OCI-LY3 (cell line): ENCODE data around the gene HSPA12B.

Experiments
- H2AFZ ChIP-seq: fragments of 200-600, 300-600 bp; shearing (Covaris generic); 2 replicates; pipeline ENCODE4 v1.6.0; 2014; ENCODE audit warnings: antibody characterized with exemption, low read depth, low read length
- H3K27ac ChIP-seq: fragments of 200-600, 300-600 bp; sonication (generic); 2 replicates; pipeline ENCODE4 v1.5.1; 2014; ENCODE audit warnings: mild to moderate bottlenecking, low read length, moderate library complexity, mixed read lengths
- H3K27me3 ChIP-seq: fragments of 200-600, 300-600 bp; sonication (generic); 2 replicates; pipeline ENCODE4 v1.6.1; 2014; ENCODE audit warnings: low read depth, low read length, mixed read lengths
- H3K36me3 ChIP-seq: fragments of 200-600, 300-600 bp; sonication (generic); replicated peaks from 2 replicates; pipeline ENCODE3; 2014; ENCODE audit warnings: low read depth, low read length, mixed read lengths
- H3K4me1 ChIP-seq: fragments of 300-600, 200-600 bp; sonication (generic); 2 replicates; pipeline ENCODE4 v1.6.1; 2014; ENCODE audit warnings: low read length, mixed read lengths
- H3K4me2 ChIP-seq: fragments of 200-600, 300-600 bp; sonication (generic); 2 replicates; pipeline ENCODE4 v1.6.1; 2014; ENCODE audit warnings: low read length, mixed read lengths
- H3K4me3 ChIP-seq: fragments of 300-600, 200-600 bp; sonication (generic); 2 replicates; pipeline ENCODE4 v1.5.1; 2014; ENCODE audit warnings: antibody characterized with exemption, mild to moderate bottlenecking, low read length, moderate library complexity
- H3K79me2 ChIP-seq: fragments of 300-600, 200-600 bp; shearing (Covaris generic); 2 replicates; pipeline ENCODE4 v1.6.1; 2014; ENCODE audit warnings: mild to moderate bottlenecking, low read length, mixed read lengths
- H3K9ac ChIP-seq: fragments of 300-600, 200-600 bp; shearing (Covaris generic); 2 replicates; pipeline ENCODE4 v1.6.0; 2014; ENCODE audit warnings: mild to moderate bottlenecking, low read length, moderate library complexity
- H3K9me3 ChIP-seq: fragments of 200-600, 300-600 bp; shearing (Covaris generic); 2 replicates; pipeline ENCODE4 v1.6.1; 2014; ENCODE audit warnings: low read length, mixed read lengths; ENCODE audit not compliant: insufficient read depth
- H4K20me1 ChIP-seq: fragments of 200-600, 300-600 bp; sonication (generic); 2 replicates; pipeline ENCODE4 v1.6.1; 2016; ENCODE audit warnings: low read length, mixed read lengths; ENCODE audit not compliant: insufficient read depth
- EZH2phosphoT487 ChIP-seq: fragments of 200-600 bp; shearing (Covaris generic); IDR thresholded peaks from 2 replicates; pipeline ENCODE4 v1.6.1; 2018; ENCODE audit warnings: antibody characterized with exemption, mixed run types, low read depth
- TF ChIP-seq, protein P1 (sequence below): fragments of 200-600, 300-600 bp; sonication (generic); IDR thresholded peaks from 2 replicates; pipeline ENCODE4 v1.5.1; 2014; ENCODE audit warnings: antibody characterized with exemption, low read length, low read depth

HSPA12B gene

GRCh38 chr20:3800878-3801260 lies 68.4 kb downstream of the HSPA12B start:
- Histone ChIP-seq H3K36me3 (peaks cover 51% of the 10 kb centered on the region), H3K27me3 (no peaks in the 10 kb centered on the region), H4K20me1 (no peaks in the 10 kb centered on the region), H3K9ac (no peak overlapping the region), H3K79me2 (peaks cover 8% of the 10 kb centered on the region), H2AFZ (no peak overlapping the region), H3K4me3 (no peak overlapping the region), H3K4me2 (no peak overlapping the region), H3K4me1 (peaks cover 27% of the 10 kb centered on the region), H3K27ac (no peak overlapping the region), H3K9me3 (no peaks in the 10 kb centered on the region)
- TF ChIP-seq, protein P1, sequence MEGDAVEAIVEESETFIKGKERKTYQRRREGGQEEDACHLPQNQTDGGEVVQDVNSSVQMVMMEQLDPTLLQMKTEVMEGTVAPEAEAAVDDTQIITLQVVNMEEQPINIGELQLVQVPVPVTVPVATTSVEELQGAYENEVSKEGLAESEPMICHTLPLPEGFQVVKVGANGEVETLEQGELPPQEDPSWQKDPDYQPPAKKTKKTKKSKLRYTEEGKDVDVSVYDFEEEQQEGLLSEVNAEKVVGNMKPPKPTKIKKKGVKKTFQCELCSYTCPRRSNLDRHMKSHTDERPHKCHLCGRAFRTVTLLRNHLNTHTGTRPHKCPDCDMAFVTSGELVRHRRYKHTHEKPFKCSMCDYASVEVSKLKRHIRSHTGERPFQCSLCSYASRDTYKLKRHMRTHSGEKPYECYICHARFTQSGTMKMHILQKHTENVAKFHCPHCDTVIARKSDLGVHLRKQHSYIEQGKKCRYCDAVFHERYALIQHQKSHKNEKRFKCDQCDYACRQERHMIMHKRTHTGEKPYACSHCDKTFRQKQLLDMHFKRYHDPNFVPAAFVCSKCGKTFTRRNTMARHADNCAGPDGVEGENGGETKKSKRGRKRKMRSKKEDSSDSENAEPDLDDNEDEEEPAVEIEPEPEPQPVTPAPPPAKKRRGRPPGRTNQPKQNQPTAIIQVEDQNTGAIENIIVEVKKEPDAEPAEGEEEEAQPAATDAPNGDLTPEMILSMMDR: no peak
- TF ChIP-seq EZH2phosphoT487: no peak

DNA sequence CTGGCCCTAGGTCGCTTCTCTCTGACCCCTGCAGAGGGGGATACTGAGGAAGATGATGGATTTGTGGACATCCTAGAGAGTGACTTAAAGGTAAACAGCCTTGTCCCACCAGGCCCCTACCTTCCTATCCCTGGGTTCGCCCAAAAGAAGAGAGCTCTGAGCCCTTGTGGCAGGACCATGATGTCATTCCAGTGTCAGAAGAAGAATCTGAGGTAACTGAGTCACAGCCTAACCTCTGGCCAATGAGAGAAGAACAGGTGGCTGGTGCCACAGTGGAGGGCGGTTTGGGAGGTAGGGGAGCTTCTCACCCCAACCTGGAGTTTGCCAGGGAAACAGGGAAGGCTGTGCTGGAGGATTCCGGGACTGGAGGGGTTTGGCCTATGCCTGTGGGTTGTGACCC lies 68.8 kb downstream of the HSPA12B start:
- H2AFZ ChIP-seq: no peak overlapping the region
- H3K27ac ChIP-seq: no peak overlapping the region
- H3K4me1 ChIP-seq: peaks cover 27% of the 10 kb centered on the region
- peaks cover 8% of the 10 kb centered on the region for H3K79me2 ChIP-seq
- no peak overlapping the region for H3K4me2 ChIP-seq
- no peaks in the 10 kb centered on the region for H3K9me3 ChIP-seq
- peaks cover 54% of the 10 kb centered on the region for H3K36me3 ChIP-seq
- no peak for TF ChIP-seq EZH2phosphoT487
- TF ChIP-seq, protein P1: no peak
- no peaks in the 10 kb centered on the region for H3K27me3 ChIP-seq
- no peaks in the 10 kb centered on the region for H4K20me1 ChIP-seq
- no peak overlapping the region for H3K9ac ChIP-seq
- no peak overlapping the region for H3K4me3 ChIP-seq

DNA sequence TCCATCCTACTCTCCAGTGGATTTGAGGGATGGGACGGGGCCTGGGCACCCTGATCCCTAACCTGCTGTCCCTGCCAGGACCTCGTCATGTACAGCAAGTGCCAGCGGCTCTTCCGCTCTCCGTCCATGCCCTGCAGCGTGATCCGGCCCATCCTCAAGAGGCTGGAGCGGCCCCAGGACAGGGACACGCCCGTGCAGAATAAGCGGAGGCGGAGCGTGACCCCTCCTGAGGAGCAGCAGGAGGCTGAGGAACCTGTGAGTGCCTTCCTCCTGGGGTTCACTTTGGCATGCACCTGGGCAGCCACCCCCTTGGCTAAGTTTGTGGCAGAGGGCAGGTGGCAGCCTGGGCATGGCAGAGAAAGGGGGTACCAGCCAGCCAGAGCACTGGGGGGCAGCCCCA lies 69.4 kb downstream of the HSPA12B start:
- no peak overlapping the region for H3K9ac ChIP-seq
- H4K20me1 ChIP-seq: no peaks in the 10 kb centered on the region
- no peak for TF ChIP-seq EZH2phosphoT487
- TF ChIP-seq, protein P1: no peak
- H3K4me2 ChIP-seq: no peak overlapping the region
- no peak overlapping the region for H3K4me3 ChIP-seq
- H3K27ac ChIP-seq: no peak overlapping the region
- H3K9me3 ChIP-seq: no peaks in the 10 kb centered on the region
- no peak overlapping the region for H2AFZ ChIP-seq
- H3K27me3 ChIP-seq: no peaks in the 10 kb centered on the region
- peaks cover 26% of the 10 kb centered on the region for H3K4me1 ChIP-seq
- peaks cover 54% of the 10 kb centered on the region for H3K36me3 ChIP-seq
- H3K79me2 ChIP-seq: peaks cover 3% of the 10 kb centered on the region
